SK-N-SH treated with all-trans-retinoic acid at 6 μM for 48 hours (cell line): ENCODE data around the gene RIMOC1.

ENCODE experiments used
- ATAC-seq: fragments of 200-7000 bp; cut with Tn5 transposase; 3 replicates; pipeline ENCODE4 v1.9.1; 2020; ENCODE audit warnings: mild to moderate bottlenecking, moderate library complexity
- ARNTL ChIP-seq: fragments of 450-650 bp; formaldehyde crosslinking; IDR thresholded peaks from 2 replicates; pipeline ENCODE4 v1.5.0; 2020; ENCODE audit warnings: low read depth, mild to moderate bottlenecking, moderate library complexity, borderline replicate concordance
- BACH2 ChIP-seq: fragments of 250-450 bp; sonication (Bioruptor Pico); IDR thresholded peaks from 2 replicates; pipeline ENCODE4 v1.9.0; 2021; ENCODE audit warnings: mild to moderate bottlenecking, borderline replicate concordance
- CSDC2 ChIP-seq: fragments of 250-450 bp; sonication (Bioruptor Pico); IDR thresholded peaks from 2 replicates; pipeline ENCODE4 v1.5.0; 2020; ENCODE audit warnings: mild to moderate bottlenecking, moderate library complexity
- ESRRG ChIP-seq: fragments of 250-450 bp; sonication (Bioruptor Pico); IDR thresholded peaks from 2 replicates; pipeline ENCODE4 v1.6.1; 2021; ENCODE audit warnings: mild to moderate bottlenecking
- ISL1 ChIP-seq: fragments of 250-450 bp; sonication (Bioruptor Pico); IDR thresholded peaks from 2 replicates; pipeline ENCODE4 v2.1.2; 2022; ENCODE audit warnings: mild to moderate bottlenecking, moderate library complexity
- OSR1 ChIP-seq: fragments of 250-450 bp; sonication (Bioruptor Pico); IDR thresholded peaks from 2 replicates; pipeline ENCODE4 v1.8.0; 2022; ENCODE audit warnings: moderate library complexity, mild to moderate bottlenecking, inconsistent platforms
- RARB ChIP-seq: fragments of 250-450 bp; sonication (Bioruptor Pico); IDR thresholded peaks from 2 replicates; pipeline ENCODE4 v1.8.0; 2021; ENCODE audit warnings: mild to moderate bottlenecking, moderate library complexity
- SNAI2 ChIP-seq: fragments of 250-450 bp; sonication (Bioruptor Pico); IDR thresholded peaks from 2 replicates; pipeline ENCODE4 v1.5.0; 2020; ENCODE audit warnings: mild to moderate bottlenecking, moderate library complexity
- TOX ChIP-seq: fragments of 250-450 bp; sonication (Bioruptor Pico); IDR thresholded peaks from 2 replicates; pipeline ENCODE4 v1.8.0; 2021; ENCODE audit warnings: mild to moderate bottlenecking, moderate library complexity, borderline replicate concordance
- ZC3H10 ChIP-seq: fragments of 250-450 bp; sonication (Bioruptor Pico); IDR thresholded peaks from 2 replicates; pipeline ENCODE4 v1.5.1; 2021; ENCODE audit warnings: mild to moderate bottlenecking, moderate library complexity
- ZFP3 ChIP-seq: fragments of 250-450 bp; sonication (Bioruptor Pico); IDR thresholded peaks from 2 replicates; pipeline ENCODE4 v1.5.0; 2020; ENCODE audit warnings: mild to moderate bottlenecking, moderate library complexity
- ZNF8 ChIP-seq: fragments of 450-650 bp; formaldehyde crosslinking; IDR thresholded peaks from 2 replicates; pipeline ENCODE4 v1.5.0; 2020; ENCODE audit warnings: mild to moderate bottlenecking, moderate library complexity
- TF ChIP-seq, protein P1 (sequence below): fragments of 250-450 bp; sonication (Bioruptor Pico); IDR thresholded peaks from 2 replicates; pipeline ENCODE4 v1.5.1; 2021; ENCODE audit warnings: mild to moderate bottlenecking, moderate library complexity
- TF ChIP-seq, protein P2 (sequence below): fragments of 250-450 bp; sonication (Bioruptor Pico); IDR thresholded peaks from 2 replicates; pipeline ENCODE4 v1.5.0; 2020; ENCODE audit warnings: mild to moderate bottlenecking, moderate library complexity
- TF ChIP-seq, protein P3 (sequence below): fragments of 250-450 bp; sonication (Bioruptor Pico); IDR thresholded peaks from 2 replicates; pipeline ENCODE4 v1.8.0; 2021; ENCODE audit warnings: low read depth, mild to moderate bottlenecking, moderate library complexity, borderline replicate concordance
- TF ChIP-seq, protein P4 (sequence below): fragments of 250-450 bp; sonication (Bioruptor Pico); IDR thresholded peaks from 2 replicates; pipeline ENCODE4 v1.8.0; 2020; ENCODE audit warnings: mild to moderate bottlenecking, moderate library complexity, borderline replicate concordance
- TF ChIP-seq, protein P5 (sequence below): fragments of 250-450 bp; sonication (Bioruptor Pico); IDR thresholded peaks from 2 replicates; pipeline ENCODE4 v1.5.1; 2020; ENCODE audit warnings: low read depth, mild to moderate bottlenecking, moderate library complexity

Gene RIMOC1

DNA sequence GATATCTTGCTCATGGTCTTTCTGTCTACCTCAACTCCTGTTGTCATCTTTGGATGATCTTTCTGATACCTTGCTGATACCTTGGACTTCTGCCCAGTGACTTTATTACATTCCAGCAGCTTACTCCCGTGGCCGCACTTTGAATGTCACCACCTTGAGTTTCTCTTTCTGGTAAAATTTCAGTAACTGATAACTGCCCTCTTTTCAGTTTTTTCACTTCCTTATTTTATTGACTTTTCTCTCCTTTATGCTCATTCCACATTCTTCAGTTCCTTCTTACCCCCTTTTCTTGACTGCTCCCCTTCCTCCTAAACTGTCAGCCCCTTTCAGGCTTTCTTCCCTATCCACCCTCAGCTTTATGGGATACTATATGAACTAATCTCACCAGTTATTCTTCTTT is 14.0 kb downstream of the RIMOC1 start:
- no peak for TF ChIP-seq ZFP3 (CRISPR knock-in tag)
- no peak for TF ChIP-seq ARNTL (CRISPR knock-in tag)
- TF ChIP-seq, protein P1, sequence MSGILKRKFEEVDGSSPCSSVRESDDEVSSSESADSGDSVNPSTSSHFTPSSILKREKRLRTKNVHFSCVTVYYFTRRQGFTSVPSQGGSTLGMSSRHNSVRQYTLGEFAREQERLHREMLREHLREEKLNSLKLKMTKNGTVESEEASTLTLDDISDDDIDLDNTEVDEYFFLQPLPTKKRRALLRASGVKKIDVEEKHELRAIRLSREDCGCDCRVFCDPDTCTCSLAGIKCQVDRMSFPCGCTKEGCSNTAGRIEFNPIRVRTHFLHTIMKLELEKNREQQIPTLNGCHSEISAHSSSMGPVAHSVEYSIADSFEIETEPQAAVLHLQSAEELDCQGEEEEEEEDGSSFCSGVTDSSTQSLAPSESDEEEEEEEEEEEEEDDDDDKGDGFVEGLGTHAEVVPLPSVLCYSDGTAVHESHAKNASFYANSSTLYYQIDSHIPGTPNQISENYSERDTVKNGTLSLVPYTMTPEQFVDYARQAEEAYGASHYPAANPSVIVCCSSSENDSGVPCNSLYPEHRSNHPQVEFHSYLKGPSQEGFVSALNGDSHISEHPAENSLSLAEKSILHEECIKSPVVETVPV (CRISPR knock-in tag) = no peak
- TF ChIP-seq, protein P2, sequence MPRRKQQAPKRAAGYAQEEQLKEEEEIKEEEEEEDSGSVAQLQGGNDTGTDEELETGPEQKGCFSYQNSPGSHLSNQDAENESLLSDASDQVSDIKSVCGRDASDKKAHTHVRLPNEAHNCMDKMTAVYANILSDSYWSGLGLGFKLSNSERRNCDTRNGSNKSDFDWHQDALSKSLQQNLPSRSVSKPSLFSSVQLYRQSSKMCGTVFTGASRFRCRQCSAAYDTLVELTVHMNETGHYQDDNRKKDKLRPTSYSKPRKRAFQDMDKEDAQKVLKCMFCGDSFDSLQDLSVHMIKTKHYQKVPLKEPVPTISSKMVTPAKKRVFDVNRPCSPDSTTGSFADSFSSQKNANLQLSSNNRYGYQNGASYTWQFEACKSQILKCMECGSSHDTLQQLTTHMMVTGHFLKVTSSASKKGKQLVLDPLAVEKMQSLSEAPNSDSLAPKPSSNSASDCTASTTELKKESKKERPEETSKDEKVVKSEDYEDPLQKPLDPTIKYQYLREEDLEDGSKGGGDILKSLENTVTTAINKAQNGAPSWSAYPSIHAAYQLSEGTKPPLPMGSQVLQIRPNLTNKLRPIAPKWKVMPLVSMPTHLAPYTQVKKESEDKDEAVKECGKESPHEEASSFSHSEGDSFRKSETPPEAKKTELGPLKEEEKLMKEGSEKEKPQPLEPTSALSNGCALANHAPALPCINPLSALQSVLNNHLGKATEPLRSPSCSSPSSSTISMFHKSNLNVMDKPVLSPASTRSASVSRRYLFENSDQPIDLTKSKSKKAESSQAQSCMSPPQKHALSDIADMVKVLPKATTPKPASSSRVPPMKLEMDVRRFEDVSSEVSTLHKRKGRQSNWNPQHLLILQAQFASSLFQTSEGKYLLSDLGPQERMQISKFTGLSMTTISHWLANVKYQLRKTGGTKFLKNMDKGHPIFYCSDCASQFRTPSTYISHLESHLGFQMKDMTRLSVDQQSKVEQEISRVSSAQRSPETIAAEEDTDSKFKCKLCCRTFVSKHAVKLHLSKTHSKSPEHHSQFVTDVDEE (CRISPR knock-in tag) = no peak
- no peak for TF ChIP-seq SNAI2
- no peak for TF ChIP-seq ISL1
- no peak for TF ChIP-seq ESRRG (CRISPR knock-in tag)
- TF ChIP-seq, protein P3, sequence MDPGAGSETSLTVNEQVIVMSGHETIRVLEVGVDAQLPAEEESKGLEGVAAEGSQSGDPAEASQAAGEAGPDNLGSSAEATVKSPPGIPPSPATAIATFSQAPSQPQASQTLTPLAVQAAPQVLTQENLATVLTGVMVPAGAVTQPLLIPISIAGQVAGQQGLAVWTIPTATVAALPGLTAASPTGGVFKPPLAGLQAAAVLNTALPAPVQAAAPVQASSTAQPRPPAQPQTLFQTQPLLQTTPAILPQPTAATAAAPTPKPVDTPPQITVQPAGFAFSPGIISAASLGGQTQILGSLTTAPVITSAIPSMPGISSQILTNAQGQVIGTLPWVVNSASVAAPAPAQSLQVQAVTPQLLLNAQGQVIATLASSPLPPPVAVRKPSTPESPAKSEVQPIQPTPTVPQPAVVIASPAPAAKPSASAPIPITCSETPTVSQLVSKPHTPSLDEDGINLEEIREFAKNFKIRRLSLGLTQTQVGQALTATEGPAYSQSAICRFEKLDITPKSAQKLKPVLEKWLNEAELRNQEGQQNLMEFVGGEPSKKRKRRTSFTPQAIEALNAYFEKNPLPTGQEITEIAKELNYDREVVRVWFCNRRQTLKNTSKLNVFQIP (CRISPR knock-in tag) = no peak
- TF ChIP-seq ZC3H10 (CRISPR knock-in tag) = no peak
- TF ChIP-seq ZNF8 (CRISPR knock-in tag) = no peak
- no peak for TF ChIP-seq RARB (CRISPR knock-in tag)
- TF ChIP-seq, protein P4, sequence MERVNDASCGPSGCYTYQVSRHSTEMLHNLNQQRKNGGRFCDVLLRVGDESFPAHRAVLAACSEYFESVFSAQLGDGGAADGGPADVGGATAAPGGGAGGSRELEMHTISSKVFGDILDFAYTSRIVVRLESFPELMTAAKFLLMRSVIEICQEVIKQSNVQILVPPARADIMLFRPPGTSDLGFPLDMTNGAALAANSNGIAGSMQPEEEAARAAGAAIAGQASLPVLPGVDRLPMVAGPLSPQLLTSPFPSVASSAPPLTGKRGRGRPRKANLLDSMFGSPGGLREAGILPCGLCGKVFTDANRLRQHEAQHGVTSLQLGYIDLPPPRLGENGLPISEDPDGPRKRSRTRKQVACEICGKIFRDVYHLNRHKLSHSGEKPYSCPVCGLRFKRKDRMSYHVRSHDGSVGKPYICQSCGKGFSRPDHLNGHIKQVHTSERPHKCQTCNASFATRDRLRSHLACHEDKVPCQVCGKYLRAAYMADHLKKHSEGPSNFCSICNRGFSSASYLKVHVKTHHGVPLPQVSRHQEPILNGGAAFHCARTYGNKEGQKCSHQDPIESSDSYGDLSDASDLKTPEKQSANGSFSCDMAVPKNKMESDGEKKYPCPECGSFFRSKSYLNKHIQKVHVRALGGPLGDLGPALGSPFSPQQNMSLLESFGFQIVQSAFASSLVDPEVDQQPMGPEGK (CRISPR knock-in tag) = no peak
- no peak for TF ChIP-seq BACH2 (CRISPR knock-in tag)
- TF ChIP-seq CSDC2 (CRISPR knock-in tag) = no peak
- no peak for TF ChIP-seq TOX
- TF ChIP-seq, protein P5, sequence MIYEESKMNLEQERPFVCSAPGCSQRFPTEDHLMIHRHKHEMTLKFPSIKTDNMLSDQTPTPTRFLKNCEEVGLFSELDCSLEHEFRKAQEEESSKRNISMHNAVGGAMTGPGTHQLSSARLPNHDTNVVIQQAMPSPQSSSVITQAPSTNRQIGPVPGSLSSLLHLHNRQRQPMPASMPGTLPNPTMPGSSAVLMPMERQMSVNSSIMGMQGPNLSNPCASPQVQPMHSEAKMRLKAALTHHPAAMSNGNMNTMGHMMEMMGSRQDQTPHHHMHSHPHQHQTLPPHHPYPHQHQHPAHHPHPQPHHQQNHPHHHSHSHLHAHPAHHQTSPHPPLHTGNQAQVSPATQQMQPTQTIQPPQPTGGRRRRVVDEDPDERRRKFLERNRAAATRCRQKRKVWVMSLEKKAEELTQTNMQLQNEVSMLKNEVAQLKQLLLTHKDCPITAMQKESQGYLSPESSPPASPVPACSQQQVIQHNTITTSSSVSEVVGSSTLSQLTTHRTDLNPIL (CRISPR knock-in tag) = no peak
- ATAC-seq = no peak

DNA sequence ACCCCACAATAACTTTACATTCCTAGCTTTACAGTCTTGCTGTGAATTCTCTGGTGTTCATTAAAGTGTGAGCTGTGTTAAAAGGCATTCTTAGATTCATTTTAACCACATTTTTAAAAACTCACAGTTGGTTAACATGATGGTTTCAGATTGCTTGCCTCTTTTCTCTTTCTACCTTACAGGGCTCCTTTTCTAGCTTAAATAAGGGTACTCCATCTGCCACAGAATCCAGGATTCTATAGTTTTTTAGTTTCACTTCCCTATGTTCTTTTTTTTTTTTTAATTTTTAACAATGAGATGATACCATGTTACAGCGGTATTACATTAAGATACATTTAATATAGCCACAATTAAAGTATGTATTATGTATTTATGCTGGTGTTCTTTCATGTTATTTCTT is 17.0 kb downstream of the RIMOC1 start:
- ATAC-seq = no peak

More for the DNA sequence above, 17.0 kb downstream of the RIMOC1 start:
- no peak for TF ChIP-seq OSR1 (CRISPR knock-in tag)
- TF ChIP-seq, protein P1 (CRISPR knock-in tag) = no peak
- TF ChIP-seq, protein P4 (CRISPR knock-in tag) = no peak
